Lung microvascular endothelial cell (primary cell): Measurements from ENCODE around the gene CNTN5. TPM values are rescaled to one million over a fixed set of nuclear protein-coding genes. Genes with fewer than 3 reads are reported as not detected.

Experiments
- DNase-seq, 2 donors: peaks; one replicate each; pipeline versions ENCODE4 v3.0.0 to v3.0.0-alpha.2; 2010; ENCODE audit warnings: low read depth in 2 of 2
- total RNA-seq: library from RNA; depleted of rRNA; stranded (reverse); fragments of >200 nt; gene quantifications from 2 replicates; pipeline ENCODE4 v1.2.1, GENCODE V29; 2014

Gene CNTN5
- total RNA-seq, 1 donor from 2014 or later: not detected

DNA sequence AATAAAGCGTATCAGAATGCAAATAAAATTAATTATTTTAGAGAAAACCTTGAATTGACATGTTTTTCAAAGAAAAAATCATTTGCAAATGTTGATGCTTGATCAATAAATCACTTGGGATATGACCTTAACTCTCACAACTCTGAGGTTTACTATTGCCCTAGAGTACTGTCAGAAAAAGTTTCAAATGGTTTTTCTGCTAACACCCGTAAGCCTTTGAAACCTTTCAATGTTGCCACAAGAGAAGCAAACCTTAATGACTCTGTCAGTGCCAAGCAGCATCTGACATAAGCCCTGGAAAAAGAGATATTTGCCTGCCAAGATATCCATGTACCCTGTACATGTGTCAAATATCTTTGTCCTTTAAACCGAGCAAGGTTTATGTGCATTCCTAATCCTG, 1282.1 kb downstream of the CNTN5 start:
- DNase-seq: no peak

DNA sequence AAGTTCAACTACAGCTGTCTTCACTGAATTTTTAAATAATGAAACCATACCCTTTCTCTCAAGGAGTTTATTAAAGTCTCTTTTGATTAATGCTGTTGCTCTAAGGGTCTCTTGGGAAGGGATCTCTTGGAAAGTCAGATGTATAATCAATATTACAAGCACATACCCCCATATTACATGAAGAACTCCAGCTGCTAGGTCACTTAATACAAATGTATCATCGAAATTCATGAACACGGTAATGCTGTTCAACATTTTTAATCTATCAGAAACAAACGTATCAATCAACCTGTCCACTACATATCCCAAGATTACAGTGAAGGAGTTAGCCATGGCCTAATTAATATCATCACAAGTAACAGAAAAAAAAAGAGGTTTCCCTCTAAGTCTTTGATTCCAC, 1283.1 kb downstream of the CNTN5 start:
- no peak for DNase-seq

DNA sequence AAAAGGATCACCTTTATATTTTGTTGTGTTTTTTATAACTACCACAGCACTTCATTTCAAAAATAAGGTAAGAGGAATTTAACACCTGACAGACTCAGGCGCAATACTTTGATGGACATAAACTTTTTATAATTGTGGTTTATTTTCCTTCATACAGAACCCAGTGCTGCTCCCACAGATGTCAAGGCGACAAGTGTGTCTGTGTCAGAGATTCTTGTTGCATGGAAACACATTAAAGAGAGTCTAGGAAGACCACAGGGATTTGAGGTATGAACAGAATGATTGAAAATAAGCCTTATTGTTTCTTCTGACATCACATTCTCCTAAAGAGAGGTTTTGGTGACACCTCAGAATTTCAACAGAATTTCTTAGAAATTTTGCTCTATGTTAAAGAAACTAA, 1287.5 kb downstream of the CNTN5 start:
- DNase-seq: no peak

DNA sequence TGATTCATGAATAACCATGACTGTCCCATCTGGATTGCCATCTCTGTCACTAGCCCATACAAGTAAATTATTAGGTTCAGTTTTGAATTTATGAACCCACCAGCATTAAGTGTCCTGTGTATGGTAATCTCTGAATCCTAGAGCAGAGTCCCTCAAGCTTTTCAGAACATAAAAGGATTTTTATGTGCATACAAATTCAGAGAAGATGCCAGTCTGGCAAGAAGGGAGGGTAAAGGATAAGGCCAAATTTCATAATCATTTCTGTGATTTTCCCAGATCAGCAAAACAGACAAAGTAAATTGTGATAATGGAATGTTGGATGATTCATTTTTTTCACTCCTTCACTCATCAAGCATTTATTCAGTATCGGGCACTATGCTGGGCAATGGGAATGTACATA, 1295.2 kb downstream of the CNTN5 start:
- no peak for DNase-seq

GRCh38 chr11:100316952-100317351, 1296.2 kb downstream of the CNTN5 start:
- no peak for DNase-seq

DNA sequence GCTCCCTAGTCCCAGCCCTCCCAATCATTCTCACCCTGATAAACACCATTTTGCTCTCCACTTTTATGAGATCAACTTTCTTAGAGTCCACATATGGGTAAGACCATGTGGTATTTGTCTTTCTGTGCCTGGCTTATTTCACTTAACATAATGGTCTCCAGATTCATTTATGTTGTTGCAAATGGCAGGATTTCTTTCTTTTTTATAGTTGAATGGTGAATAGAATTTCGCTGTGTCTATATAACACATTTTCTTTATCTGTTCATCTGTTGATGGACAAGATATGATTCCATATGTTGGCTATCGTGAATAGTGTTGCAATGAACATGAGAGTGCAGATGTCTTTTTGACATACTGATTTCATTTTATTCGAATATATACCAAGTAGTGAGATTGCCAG, 1298.9 kb downstream of the CNTN5 start:
- DNase-seq: no peak

DNA sequence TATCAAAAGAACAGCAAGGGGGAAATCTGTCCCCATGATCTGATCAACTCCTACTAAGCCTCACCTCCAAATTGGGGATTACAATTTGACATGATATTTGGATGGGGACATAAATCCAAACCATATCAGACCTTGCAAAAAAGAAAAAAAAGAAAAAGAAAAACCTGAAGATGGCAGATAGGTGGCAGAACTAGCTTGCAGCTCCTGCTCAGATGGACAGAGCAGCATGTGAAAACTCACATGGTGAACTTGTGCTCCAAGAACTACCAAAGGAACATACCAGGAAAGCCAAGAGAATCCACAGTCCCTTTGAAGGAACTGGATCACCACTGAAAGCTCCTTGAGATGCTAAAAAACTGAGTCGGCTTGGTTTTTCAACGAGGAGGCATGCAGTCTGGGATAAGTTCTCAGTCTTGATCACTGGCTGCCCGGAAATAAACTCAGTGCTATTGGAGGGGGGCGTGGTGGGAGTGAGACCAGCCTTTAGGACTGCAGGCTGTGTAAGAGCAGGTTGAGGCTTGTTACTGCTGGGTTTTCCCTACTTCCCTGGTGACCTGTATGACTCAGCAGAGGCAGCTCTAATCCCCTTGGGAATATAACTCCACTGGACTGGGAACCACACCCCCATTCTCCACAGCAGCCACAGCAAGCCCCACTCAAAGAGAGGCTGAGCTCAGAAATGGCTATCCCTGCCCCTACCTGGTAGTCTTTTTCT, 1308.0 kb downstream of the CNTN5 start:
- DNase-seq: no peak

- no peak for DNase-seq
Measured at GRCh38 chr11:100329352-100329751, 1308.6 kb downstream of the CNTN5 start.

DNA sequence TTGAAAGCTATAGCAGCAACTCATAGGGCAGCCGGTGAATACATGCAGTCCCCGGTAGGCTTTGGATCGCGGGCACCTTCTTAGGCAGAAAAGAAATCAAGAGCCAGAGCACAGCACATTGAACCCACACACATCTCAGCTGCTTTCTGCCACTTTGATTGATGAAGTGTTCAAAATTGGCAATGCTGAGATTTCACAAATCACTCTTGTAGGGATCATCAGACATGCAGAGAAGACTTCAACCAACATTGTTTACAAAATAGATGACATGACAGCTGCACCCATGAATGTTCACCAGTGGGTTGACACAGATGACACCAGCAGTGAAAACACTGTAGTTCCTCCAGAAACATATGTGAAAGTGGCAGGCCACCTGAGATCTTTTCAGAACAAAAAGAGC, 1316.1 kb downstream of the CNTN5 start:
- DNase-seq: no peak

DNA sequence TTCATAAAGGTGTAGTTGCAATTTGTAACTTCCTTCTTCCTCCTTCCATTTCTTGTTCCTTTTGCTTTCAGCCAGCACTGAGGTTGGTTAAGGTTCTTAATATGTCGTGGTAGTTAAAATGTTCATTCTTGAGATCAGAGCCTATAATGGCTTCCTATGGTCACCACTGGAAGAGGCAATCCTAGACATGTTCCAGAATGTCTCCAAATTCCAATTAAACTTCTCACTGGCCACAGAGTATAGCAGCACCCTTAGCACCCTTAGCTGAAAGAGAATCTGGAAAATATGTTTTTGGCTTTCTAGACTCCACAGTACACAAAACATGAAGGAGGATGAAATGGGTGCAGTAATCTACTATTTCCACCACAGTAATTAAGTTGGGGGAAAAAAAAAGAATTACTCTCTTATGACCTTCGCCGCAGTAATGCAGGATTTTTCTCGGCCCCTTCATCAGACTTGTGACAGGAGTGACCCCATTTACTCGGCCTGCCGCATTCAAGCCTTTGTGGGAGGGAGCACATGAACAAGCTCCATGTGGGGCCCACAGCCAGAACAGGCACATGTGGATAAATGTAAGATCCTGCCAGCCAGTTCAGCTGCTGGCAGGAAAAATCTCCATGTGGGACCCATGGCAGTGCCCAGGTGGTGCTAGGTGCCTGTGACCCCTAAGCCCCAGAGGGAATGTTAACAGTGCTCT, 1317.5 kb downstream of the CNTN5 start:
- DNase-seq: no peak

GRCh38 chr11:100340466-100341319, 1319.9 kb downstream of the CNTN5 start:
- DNase-seq: no peak

DNA sequence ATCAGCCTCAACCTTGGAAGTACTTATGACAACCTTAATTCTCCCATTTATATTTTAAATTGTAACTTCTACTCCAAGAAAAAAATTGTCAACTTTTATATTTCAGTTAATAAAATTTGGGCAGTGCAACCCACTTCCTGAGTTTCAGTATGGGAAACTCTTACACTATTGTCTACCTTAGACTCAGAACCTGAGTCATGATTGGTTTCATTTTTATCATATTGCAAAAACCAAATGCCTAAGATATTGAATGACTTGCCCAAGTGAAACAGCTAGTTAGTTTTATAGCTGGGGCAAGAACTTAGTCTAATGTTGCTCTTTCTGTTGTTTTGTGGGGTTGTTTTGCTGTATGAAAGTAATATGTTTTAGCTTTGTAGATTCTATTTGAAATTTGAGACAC, 1332.3 kb downstream of the CNTN5 start:
- no peak for DNase-seq

- no peak for DNase-seq
Measured at GRCh38 chr11:100354736-100355135, 1334.0 kb downstream of the CNTN5 start.

GRCh38 chr11:100356035-100356434, 1335.3 kb downstream of the CNTN5 start:
- no peak for DNase-seq

DNA sequence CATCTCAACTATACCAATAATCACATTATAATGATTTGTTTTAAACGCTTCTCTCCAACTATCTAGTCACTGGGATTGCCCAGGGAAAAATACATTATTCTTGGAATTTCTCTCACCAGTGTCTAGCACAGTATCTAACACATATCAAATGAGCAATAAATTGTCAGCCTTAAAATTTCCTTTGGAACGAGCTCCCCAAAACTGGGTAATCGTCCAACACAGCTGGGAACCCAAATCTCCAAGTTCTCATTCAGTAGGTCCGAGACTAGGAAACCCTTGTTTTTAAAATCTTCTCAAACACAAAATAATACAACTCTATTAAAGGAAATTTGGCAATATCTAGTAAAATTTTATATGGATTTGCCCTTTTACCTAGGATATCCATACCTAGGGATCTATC, 1338.5 kb downstream of the CNTN5 start:
- no peak for DNase-seq

- DNase-seq: no peak
Measured at GRCh38 chr11:100367892-100368291, 1347.1 kb downstream of the CNTN5 start.

DNA sequence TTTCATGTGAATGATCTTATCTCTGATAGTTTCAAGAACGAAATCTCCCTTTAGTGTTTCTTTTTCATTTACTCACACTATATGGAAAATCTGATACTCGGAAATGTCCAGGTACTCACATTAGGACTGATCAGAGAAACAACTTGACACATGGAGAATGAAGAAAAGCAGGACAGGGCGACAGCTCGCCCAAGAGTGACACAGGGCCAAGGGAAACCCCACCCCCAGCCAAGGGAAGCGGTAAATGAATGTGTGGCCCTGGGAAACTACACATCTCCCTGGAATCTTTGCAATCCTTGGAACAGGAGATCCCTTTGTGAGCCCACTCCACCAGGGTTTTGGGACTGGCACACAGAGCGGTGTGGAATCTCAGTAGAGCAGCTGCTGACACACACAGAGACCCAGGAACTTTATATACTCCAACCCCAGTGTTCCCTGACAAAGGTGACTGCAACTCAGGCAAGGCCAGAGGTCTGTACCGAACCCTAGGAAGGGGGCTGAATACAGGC, 1362.7 kb downstream of the CNTN5 start:
- no peak for DNase-seq

GRCh38 chr11:100396266-100396665, 1375.5 kb downstream of the CNTN5 start:
- DNase-seq: no peak

GRCh38 chr11:100397401-100397800, 1376.7 kb downstream of the CNTN5 start:
- no peak for DNase-seq

DNA sequence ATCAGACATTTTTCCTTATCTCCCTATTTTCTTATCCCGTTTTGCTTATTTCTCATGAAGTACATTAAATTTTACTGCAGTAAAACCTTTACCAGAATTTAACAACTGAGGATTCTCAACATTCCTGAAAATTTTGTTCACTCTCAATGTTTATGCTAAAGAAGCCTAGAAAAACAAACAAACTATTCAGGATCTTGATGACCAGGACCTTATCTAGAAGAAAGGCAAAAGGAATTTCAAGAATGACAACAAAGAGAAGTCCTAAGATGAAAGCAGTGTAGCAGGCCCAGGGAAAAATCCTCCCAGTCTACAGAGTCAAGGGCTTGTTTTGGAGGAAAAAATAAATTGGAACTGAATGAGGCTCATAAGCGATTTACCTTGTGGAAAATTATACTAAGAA, 1383.1 kb downstream of the CNTN5 start:
- DNase-seq: peak in 1 of 2 donors; percentile 9

DNA sequence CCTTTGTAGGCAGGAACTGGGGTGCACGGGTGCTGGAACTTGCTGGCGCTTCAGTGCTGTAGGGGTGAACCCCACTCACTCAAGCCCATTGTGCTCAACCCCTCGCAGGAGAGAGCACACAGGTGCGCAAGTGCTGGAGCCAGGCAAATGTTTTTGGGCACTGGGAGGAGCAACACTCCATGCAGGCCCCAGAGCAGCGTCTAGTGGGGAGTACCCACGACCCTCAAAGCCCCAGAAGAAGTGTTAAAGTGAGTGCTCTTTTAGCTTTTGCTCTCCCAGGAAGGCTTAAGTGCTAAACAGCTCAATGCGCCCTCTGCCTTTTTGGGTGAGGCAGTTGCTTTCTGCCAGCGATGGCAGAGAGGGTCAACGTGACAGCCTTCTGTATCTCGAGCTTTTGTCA, 1384.2 kb downstream of the CNTN5 start:
- no peak for DNase-seq
